ENCODE measurements around the gene SLC9A3.

The SLC9A3 gene

DNA sequence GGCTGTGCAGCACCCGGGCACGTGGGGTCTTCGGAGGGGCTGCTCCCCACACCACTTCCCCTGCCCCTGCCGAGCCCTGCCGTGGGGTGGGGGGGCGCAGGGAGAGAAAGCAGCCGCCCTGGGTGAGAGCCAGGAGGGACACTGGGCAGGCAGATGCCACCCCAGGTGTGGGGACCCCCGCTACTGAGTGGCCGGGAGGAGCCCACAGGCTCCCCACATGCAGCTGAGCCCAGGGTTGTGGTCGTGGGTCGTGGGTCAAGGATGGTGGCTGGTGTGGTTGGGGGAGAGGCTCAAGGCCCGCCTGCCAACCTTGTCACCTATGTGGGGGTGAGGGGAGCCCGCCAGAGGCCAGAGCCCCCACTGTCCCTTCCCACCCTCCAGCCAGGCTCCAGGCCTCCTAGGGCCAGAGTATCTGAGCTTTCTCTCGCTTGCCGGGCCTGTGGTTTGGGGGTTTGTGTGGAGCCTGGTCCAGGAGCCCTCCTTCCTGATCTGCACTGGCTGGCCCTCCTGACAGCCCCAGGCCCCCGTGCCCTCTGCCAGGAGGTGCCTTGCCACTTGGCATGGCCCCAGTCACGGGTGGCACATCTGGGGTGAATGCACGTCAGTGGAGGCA is 45.8 kb downstream of the SLC9A3 start:
- no peak overlapping the region for H3K27ac ChIP-seq (ENCODE audit: poor library complexity, severe bottlenecking)
- H3K27me3 ChIP-seq (ENCODE audit: insufficient read depth, poor library complexity, severe bottlenecking) = peaks cover 36% of the 10 kb centered on the region
- no peaks in the 10 kb centered on the region for H3K4me1 ChIP-seq (ENCODE audit: insufficient read depth, poor library complexity, severe bottlenecking)
- TF ChIP-seq, protein P1, sequence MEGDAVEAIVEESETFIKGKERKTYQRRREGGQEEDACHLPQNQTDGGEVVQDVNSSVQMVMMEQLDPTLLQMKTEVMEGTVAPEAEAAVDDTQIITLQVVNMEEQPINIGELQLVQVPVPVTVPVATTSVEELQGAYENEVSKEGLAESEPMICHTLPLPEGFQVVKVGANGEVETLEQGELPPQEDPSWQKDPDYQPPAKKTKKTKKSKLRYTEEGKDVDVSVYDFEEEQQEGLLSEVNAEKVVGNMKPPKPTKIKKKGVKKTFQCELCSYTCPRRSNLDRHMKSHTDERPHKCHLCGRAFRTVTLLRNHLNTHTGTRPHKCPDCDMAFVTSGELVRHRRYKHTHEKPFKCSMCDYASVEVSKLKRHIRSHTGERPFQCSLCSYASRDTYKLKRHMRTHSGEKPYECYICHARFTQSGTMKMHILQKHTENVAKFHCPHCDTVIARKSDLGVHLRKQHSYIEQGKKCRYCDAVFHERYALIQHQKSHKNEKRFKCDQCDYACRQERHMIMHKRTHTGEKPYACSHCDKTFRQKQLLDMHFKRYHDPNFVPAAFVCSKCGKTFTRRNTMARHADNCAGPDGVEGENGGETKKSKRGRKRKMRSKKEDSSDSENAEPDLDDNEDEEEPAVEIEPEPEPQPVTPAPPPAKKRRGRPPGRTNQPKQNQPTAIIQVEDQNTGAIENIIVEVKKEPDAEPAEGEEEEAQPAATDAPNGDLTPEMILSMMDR (IDR thresholded peaks at IDR 0.05; ENCODE audit: poor library complexity, severe bottlenecking) = no peak
- H3K9me3 ChIP-seq (ENCODE audit: severe bottlenecking) = no peaks in the 10 kb centered on the region
- H3K4me3 ChIP-seq (ENCODE audit: severe bottlenecking) = no peak overlapping the region
- no peaks in the 10 kb centered on the region for H3K36me3 ChIP-seq (ENCODE audit: low read depth)
- DNase-seq (ENCODE audit: low spot score) (no peak), ATAC-seq (ENCODE audit: low read depth) (no peak)

DNA sequence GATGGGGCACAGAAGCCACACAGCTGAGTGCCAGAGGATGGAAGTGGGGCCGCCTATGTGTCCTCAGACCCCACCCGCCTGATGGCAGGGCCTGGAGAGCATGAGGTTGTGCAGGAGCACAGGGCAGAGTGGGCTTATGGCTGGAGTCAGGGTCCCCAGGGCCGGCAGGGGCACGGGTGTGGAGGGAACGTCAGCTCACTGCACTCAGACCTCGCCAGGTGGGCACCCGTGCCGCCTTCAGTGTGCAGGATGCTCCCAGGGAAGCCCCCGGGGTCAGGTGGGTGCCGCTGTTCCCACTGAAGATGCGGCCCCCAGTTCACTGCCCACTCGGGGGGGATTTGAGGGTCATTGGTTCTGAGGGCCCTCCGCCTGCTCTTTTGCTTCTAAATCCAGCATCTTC is 46.4 kb downstream of the SLC9A3 start:
- Histone ChIP-seq H3K27ac (ENCODE audit: poor library complexity, severe bottlenecking) (no peak overlapping the region), H3K4me1 (ENCODE audit: insufficient read depth, poor library complexity, severe bottlenecking) (no peaks in the 10 kb centered on the region), H3K27me3 (ENCODE audit: insufficient read depth, poor library complexity, severe bottlenecking) (peaks cover 36% of the 10 kb centered on the region), H3K4me3 (ENCODE audit: severe bottlenecking) (no peak overlapping the region), H3K9me3 (ENCODE audit: severe bottlenecking) (no peaks in the 10 kb centered on the region), H3K36me3 (ENCODE audit: low read depth) (no peaks in the 10 kb centered on the region)
- DNase-seq (ENCODE audit: low spot score) (no peak), ATAC-seq (ENCODE audit: low read depth) (no peak)
- TF ChIP-seq, protein P1 (IDR thresholded peaks at IDR 0.05; ENCODE audit: poor library complexity, severe bottlenecking) = no peak

DNA sequence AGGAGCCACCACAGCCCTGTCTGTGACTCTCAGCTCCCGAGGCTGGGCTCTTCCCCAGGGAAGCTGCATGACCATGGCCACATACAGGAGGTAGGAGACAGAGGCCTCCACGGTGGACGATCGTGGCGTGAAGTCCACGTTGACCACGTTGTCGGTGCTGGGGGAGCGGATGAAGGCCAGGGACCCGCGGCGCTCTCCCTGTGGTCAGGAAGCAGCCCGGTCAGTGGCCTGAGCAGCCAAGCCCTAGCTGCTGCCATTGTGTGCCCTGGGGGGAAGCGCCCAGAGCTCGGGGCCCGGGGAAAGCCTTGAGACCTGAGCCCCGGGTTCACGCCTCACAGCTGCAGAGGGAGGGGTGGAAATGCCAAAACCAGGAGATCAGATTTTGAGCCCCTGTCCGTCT is 47.0 kb downstream of the SLC9A3 start:
- TF ChIP-seq, protein P1 (IDR thresholded peaks at IDR 0.05; ENCODE audit: poor library complexity, severe bottlenecking) = no peak
- DNase-seq (ENCODE audit: low spot score) (no peak), ATAC-seq (ENCODE audit: low read depth) (no peak)
- Histone ChIP-seq H3K4me3 (ENCODE audit: severe bottlenecking) (no peak overlapping the region), H3K4me1 (ENCODE audit: insufficient read depth, poor library complexity, severe bottlenecking) (no peaks in the 10 kb centered on the region), H3K27ac (ENCODE audit: poor library complexity, severe bottlenecking) (no peak overlapping the region), H3K27me3 (ENCODE audit: insufficient read depth, poor library complexity, severe bottlenecking) (peaks cover 36% of the 10 kb centered on the region), H3K36me3 (ENCODE audit: low read depth) (no peaks in the 10 kb centered on the region), H3K9me3 (ENCODE audit: severe bottlenecking) (no peaks in the 10 kb centered on the region)

DNA sequence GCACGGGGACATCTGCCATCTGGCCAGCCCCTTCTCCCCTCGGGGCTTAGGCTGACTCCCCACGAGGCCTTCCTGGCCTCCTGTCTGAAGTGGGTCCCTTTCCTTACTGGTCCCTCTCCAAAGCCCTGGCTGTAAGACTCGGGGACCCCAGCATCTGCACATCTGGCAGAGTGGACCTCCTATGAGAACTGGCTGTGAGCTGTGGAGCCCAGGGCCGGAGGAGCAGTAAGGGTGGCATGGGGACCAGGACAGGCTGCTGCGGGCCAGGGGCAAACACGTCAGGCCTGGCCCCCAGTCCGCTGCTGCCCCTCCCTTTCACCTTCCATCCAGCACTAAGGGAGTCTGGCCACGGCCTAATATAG is 47.5 kb downstream of the SLC9A3 start:
- TF ChIP-seq, protein P1 (IDR thresholded peaks at IDR 0.05; ENCODE audit: poor library complexity, severe bottlenecking) = no peak
- peaks cover 36% of the 10 kb centered on the region for H3K27me3 ChIP-seq (ENCODE audit: insufficient read depth, poor library complexity, severe bottlenecking)
- no peak for ATAC-seq (ENCODE audit: low read depth)
- H3K4me1 ChIP-seq (ENCODE audit: insufficient read depth, poor library complexity, severe bottlenecking) = no peaks in the 10 kb centered on the region
- no peak overlapping the region for H3K4me3 ChIP-seq (ENCODE audit: severe bottlenecking)
- H3K27ac ChIP-seq (ENCODE audit: poor library complexity, severe bottlenecking) = no peak overlapping the region
- H3K36me3 ChIP-seq (ENCODE audit: low read depth) = no peaks in the 10 kb centered on the region
- DNase-seq (ENCODE audit: low spot score) = no peak
- H3K9me3 ChIP-seq (ENCODE audit: severe bottlenecking) = no peaks in the 10 kb centered on the region

DNA sequence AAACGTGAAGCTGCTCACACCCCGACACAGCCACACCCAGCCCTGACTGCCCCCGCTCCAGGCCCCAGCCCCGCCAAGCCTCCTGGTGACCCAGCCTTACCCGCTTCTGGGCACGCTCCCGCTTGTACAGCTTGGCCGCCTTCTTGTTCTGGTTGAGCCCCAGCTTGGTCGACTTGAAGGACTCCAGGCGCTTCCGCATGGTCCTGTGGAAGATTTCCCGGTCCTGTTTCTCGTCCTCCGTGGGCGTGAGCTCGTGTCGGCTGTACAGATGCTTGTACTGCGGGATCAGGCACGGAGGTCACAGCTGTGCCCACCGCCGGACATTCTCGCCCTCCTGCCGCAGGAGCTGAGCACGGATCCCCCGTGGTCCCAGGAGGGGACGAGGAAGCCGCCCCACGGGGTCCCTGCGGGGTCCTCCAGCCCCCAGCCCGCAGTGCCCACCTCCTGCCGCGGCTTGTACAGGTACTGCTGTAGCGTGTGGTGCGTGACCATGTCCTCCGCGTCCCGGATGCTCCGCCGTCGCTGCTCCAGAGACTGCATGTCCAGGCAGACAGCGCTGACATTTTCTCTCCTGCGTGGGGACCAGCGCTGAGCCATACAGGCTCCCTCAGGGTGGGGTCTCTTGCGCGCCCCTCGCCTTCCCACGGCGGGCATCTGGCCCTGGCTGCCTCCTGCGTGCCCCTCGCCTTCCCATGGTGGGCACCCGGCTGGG is 48.0 kb downstream of the SLC9A3 start:
- Histone ChIP-seq H3K27ac (ENCODE audit: poor library complexity, severe bottlenecking) (no peak overlapping the region), H3K4me3 (ENCODE audit: severe bottlenecking) (no peak overlapping the region), H3K4me1 (ENCODE audit: insufficient read depth, poor library complexity, severe bottlenecking) (no peaks in the 10 kb centered on the region), H3K9me3 (ENCODE audit: severe bottlenecking) (no peaks in the 10 kb centered on the region), H3K36me3 (ENCODE audit: low read depth) (0 out of 2 replicates have a peak, but pooled peaks cover under 1% of the 10 kb centered on the region), H3K27me3 (ENCODE audit: insufficient read depth, poor library complexity, severe bottlenecking) (peaks cover 33% of the 10 kb centered on the region)
- DNase-seq (ENCODE audit: low spot score) (no peak), ATAC-seq (ENCODE audit: low read depth) (no peak)
- TF ChIP-seq, protein P1 (IDR thresholded peaks at IDR 0.05; ENCODE audit: poor library complexity, severe bottlenecking) = no peak
